Keratinocyte (primary cell): ENCODE data around the gene NF1. TPM values are rescaled to one million over a fixed set of nuclear protein-coding genes. Genes with fewer than 3 reads are reported as not detected.
"Not testable (repeated sequence)": the region's sequence is repeated elsewhere in the genome, so short reads cannot be mapped to it uniquely, and the experiment has no call there.

ENCODE experiments used
- DNase-seq: peaks from one replicate; pipeline ENCODE4 v3.0.0-alpha.2; 2011; ENCODE audit warnings: low read depth, missing footprints, low spot score
- FAIRE-seq: peaks from 2 replicates; lab custom pipeline; 2011; peaks lifted over from hg19 to GRCh38; lab: Jason Lieb, UNC
- H2AFZ ChIP-seq: 2 replicates; pipeline ENCODE4 v1.6.0; 2012; ENCODE audit warnings: low read length, control low read depth, inconsistent platforms; ENCODE audit not compliant: control insufficient read depth
- H3K27ac ChIP-seq: 2 replicates; pipeline ENCODE4 v1.5.1; 2011; ENCODE audit warnings: low read length; ENCODE audit not compliant: control insufficient read depth, insufficient read depth
- H3K27me3 ChIP-seq: 3 replicates; pipeline ENCODE4 v1.6.0; 2011; ENCODE audit warnings: low read length; ENCODE audit not compliant: control insufficient read depth, insufficient read depth; ENCODE audit errors: extremely low read depth
- H3K36me3 ChIP-seq, 2 experiments: 2 replicates in 1 of 2; 3 replicates in 1 of 2; pipeline ENCODE4 v1.5.1; 2011; ENCODE audit warnings: low read length in 2 of 2, mild to moderate bottlenecking in 1 of 2; ENCODE audit not compliant: control insufficient read depth in 2 of 2, insufficient read depth in 2 of 2; ENCODE audit errors: extremely low read depth in 1 of 2
- H3K4me1 ChIP-seq: 3 replicates; pipeline ENCODE4 v1.5.1; 2011; ENCODE audit warnings: low read length; ENCODE audit not compliant: control insufficient read depth, insufficient read depth; ENCODE audit errors: extremely low read depth
- H3K4me2 ChIP-seq: 3 replicates; pipeline ENCODE4 v1.6.0; 2011; ENCODE audit warnings: low read depth, low read length; ENCODE audit not compliant: control insufficient read depth, insufficient read depth; ENCODE audit errors: extremely low read depth
- H3K4me3 ChIP-seq, 3 experiments: fragments of 200-600 bp in 1 of 3; sonication (generic) in 1 of 3; 2 replicates in 2 of 3; 3 replicates in 1 of 3; pipeline ENCODE4 v1.5.1; 2011 to 2016; ENCODE audit warnings: low read length in 3 of 3, mild to moderate bottlenecking in 3 of 3, control low read depth in 2 of 3, inconsistent platforms in 1 of 3, low read depth in 1 of 3, mixed read lengths in 1 of 3, mixed run types in 1 of 3, moderate library complexity in 1 of 3; ENCODE audit not compliant: control insufficient read depth in 2 of 3, insufficient read depth in 2 of 3; ENCODE audit errors: extremely low read depth in 1 of 3
- H3K79me2 ChIP-seq: 2 replicates; pipeline ENCODE4 v1.6.0; 2012; ENCODE audit warnings: low read length; ENCODE audit not compliant: control insufficient read depth, insufficient read depth
- H3K9ac ChIP-seq: 3 replicates; pipeline ENCODE4 v1.6.0; 2011; ENCODE audit warnings: low read length; ENCODE audit not compliant: control insufficient read depth, insufficient read depth; ENCODE audit errors: extremely low read depth
- H3K9me1 ChIP-seq: 3 replicates; pipeline ENCODE4 v1.6.0; 2011; ENCODE audit warnings: low read length; ENCODE audit not compliant: control insufficient read depth, insufficient read depth; ENCODE audit errors: extremely low read depth
- H3K9me3 ChIP-seq: 2 replicates; pipeline ENCODE4 v1.5.1; 2012; ENCODE audit warnings: low read depth, low read length; ENCODE audit not compliant: control insufficient read depth
- H4K20me1 ChIP-seq: 3 replicates; pipeline ENCODE4 v1.6.0; 2011; ENCODE audit warnings: low read length; ENCODE audit not compliant: control insufficient read depth, insufficient read depth; ENCODE audit errors: extremely low read depth
- EZH2 ChIP-seq: IDR thresholded peaks from one replicate; pipeline ENCODE4 v1.6.1; 2012; ENCODE audit warnings: inconsistent platforms, mild to moderate bottlenecking, low read length, moderate library complexity
- dilution Hi-C: fragments of 300-500 bp; cut with MboI; formaldehyde crosslinking; loops from one replicate; pipeline ENCODE4 v1.7.0; 2020; ENCODE audit warnings: low sequenced_read_pairs; ENCODE audit not compliant: extremely low pct_ligation_motif_present
- polyA plus RNA-seq, 5 experiments: library from polyadenylated mRNA; depleted of rRNA in 3 of 5; stranded (reverse) in 3 of 5; stranded (forward) in 1 of 5; unstranded in 1 of 5; fragments of >200 nt; gene quantifications; 1 replicate in 1 of 5; 2 replicates in 3 of 5; 3 replicates in 1 of 5; pipeline versions ENCODE4 v1.2.1 to v1.2.3, GENCODE V29; 2011 to 2012; ENCODE audit warnings: missing spikeins in 2 of 5, low read depth in 1 of 5, low replicate concordance in 1 of 5
- TF ChIP-seq, protein P1 (sequence below), 3 experiments: IDR thresholded peaks in 1 of 3; conservative IDR thresholded peaks in 1 of 3; optimal IDR thresholded peaks in 1 of 3; 2 replicates in 2 of 3; 3 replicates in 1 of 3; pipeline versions ENCODE3 to v1.5.1; 2011; ENCODE audit warnings: low read length in 3 of 3, mild to moderate bottlenecking in 3 of 3, moderate library complexity in 2 of 3, control low read depth in 1 of 3, inconsistent platforms in 1 of 3; ENCODE audit not compliant: insufficient read depth in 2 of 3; ENCODE audit errors: extremely low read depth in 1 of 3

The NF1 gene
- polyA plus RNA-seq, 1 donor (not counting 4 experiments of a cell fraction or from before 2014, with no cell fraction given) = 26.7 TPM

DNA sequence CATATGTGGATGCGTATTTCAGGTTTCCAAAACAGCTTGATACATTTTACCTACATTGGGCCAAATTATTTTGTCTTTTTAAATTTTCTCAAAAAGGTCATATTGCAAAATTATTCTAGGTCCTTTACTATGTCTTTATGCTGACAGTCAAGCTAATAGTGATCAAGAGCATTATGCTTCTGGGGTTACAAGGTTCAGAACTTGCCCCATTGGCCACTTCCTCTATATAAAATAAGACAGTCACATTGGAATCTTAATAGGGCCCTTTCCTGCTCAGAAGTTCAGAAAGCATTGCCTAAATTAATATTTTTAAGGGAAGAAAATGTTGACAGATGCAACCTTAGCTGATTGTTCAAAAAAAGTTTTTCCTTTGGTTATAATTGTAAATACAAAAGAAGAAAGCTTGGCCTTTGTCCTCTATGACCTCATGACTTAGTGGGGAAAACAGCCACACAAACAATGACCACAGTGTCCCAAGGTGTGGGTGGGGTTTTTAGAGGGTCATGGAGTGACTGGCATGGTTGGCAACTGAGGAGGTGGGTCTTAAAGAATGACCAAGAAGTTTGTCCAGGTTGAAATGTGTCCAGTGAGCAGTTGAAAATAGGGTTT is 284.9 kb downstream of the NF1 start:
- Histone ChIP-seq H3K27me3 (no peaks in the 10 kb centered on the region), H2AFZ (no peak overlapping the region), H3K4me2 (no peak overlapping the region), H3K36me3 (peaks cover 4 to 8% of the 10 kb centered on the region in 2 experiments), H4K20me1 (no peaks in the 10 kb centered on the region), H3K4me3 (no peak overlapping the region), H3K9me3 (no peaks in the 10 kb centered on the region), H3K27ac (no peak overlapping the region), H3K4me1 (no peaks in the 10 kb centered on the region), H3K79me2 (no peaks in the 10 kb centered on the region), H3K9ac (no peak overlapping the region), H3K9me1 (no peaks in the 10 kb centered on the region)
- dilution Hi-C loops = no loop called here
- no peak for FAIRE-seq
- no peak for TF ChIP-seq EZH2
- TF ChIP-seq, protein P1, sequence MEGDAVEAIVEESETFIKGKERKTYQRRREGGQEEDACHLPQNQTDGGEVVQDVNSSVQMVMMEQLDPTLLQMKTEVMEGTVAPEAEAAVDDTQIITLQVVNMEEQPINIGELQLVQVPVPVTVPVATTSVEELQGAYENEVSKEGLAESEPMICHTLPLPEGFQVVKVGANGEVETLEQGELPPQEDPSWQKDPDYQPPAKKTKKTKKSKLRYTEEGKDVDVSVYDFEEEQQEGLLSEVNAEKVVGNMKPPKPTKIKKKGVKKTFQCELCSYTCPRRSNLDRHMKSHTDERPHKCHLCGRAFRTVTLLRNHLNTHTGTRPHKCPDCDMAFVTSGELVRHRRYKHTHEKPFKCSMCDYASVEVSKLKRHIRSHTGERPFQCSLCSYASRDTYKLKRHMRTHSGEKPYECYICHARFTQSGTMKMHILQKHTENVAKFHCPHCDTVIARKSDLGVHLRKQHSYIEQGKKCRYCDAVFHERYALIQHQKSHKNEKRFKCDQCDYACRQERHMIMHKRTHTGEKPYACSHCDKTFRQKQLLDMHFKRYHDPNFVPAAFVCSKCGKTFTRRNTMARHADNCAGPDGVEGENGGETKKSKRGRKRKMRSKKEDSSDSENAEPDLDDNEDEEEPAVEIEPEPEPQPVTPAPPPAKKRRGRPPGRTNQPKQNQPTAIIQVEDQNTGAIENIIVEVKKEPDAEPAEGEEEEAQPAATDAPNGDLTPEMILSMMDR (optimal IDR thresholded peaks at IDR 0.05 in 1 of 3, IDR thresholded peaks at IDR 0.05 in 1 of 3, conservative IDR thresholded peaks at IDR 0.05 in 1 of 3; ENCODE audit: extremely low read depth in 1 of 3, insufficient read depth in 2 of 3, low read length in 3 of 3) = no peak
- DNase-seq = no peak

DNA sequence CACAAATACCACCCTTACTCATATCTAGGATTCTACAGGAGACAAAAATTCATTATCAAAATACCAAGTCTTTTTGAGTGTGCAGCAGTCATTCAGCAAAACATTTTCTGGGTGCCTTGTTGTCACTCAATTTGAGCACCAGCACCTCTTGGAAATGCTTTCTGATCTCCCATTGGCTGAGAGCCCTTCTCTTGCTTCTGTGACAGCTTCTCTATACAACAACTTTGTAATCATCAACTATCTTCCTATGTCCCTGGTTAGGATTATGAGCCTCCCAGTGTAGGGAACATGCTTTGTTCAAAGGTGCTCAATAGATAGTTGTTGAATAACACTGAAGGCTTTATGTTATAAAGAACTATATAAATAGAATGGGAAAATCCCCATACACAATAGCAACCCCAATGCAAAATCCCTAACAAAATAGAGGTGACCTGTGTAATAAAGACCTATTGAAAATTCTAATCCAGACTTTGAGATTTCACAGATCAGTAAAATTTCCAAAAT is 286.4 kb downstream of the NF1 start:
- Histone ChIP-seq H3K9me1 (no peaks in the 10 kb centered on the region), H3K4me2 (no peak overlapping the region), H4K20me1 (no peaks in the 10 kb centered on the region), H3K4me1 (no peaks in the 10 kb centered on the region), H3K9ac (no peak overlapping the region), H2AFZ (no peak overlapping the region), H3K79me2 (no peaks in the 10 kb centered on the region), H3K4me3 (no peak overlapping the region), H3K36me3 (peaks cover 4 to 8% of the 10 kb centered on the region in 2 experiments), H3K27me3 (no peaks in the 10 kb centered on the region), H3K27ac (no peak overlapping the region), H3K9me3 (no peaks in the 10 kb centered on the region)
- dilution Hi-C loops = no loop called here
- TF ChIP-seq, protein P1 (optimal IDR thresholded peaks at IDR 0.05 in 1 of 3, IDR thresholded peaks at IDR 0.05 in 1 of 3, conservative IDR thresholded peaks at IDR 0.05 in 1 of 3; ENCODE audit: extremely low read depth in 1 of 3, insufficient read depth in 2 of 3, low read length in 3 of 3) = no peak
- TF ChIP-seq EZH2 = no peak
- FAIRE-seq (no peak), DNase-seq (no peak)

DNA sequence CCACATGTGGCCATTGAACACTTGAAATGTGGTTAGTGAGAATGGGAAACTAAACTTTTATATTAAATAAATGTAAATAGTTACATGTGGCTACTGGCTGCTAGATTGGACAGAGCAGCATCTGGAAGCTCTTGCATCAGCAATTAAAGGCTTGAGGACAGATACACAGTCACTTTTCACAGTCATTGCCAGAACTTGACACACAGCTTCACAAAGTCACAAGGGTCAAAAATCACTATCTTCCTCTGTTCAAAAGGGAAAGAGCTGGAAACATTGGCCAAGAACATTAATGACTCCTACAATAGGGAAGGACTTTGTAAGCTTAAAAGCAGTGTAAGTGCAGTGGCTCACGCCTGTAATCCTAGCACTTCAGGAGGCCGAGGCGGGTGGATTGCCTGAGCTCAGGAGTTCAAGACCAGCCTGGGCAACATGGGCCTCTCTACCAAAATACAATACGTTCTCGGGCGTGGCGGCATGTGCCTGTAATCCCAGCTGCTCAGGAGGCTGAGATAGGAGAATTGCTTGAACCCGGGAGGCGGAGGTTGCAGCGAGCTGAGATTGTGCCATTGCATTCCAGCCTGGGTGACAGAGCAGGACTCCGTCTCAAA is 288.0 kb downstream of the NF1 start:
- H3K27me3 ChIP-seq, H3K79me2 ChIP-seq, H4K20me1 ChIP-seq, H3K36me3 ChIP-seq, H3K4me2 ChIP-seq, H3K4me3 ChIP-seq, H3K9me3 ChIP-seq, FAIRE-seq, H3K27ac ChIP-seq, H3K4me1 ChIP-seq, H2AFZ ChIP-seq, H3K9ac ChIP-seq, dilution Hi-C loops, DNase-seq, H3K9me1 ChIP-seq: not testable (repeated sequence)
